Smooth muscle cell (in vitro differentiated cells): ENCODE results near the gene C10orf67. TPM values are rescaled to one million over a fixed set of nuclear protein-coding genes. Genes with fewer than 3 reads are reported as not detected.

Experiments
- DNase-seq: peaks from one replicate; lab custom pipeline; 2025; ENCODE audit not compliant: unreplicated experiment; lab: John Stamatoyannopoulos, UW
- H2AFZ ChIP-seq: fragments of 200-600 bp; sonication (generic); 2 replicates; pipeline ENCODE4 v1.6.0; 2016; ENCODE audit warnings: antibody characterized with exemption, low read depth, mild to moderate bottlenecking
- H3F3A ChIP-seq: fragments of 200-600 bp; sonication (generic); 2 replicates; pipeline ENCODE4 v1.6.0; 2017; ENCODE audit warnings: antibody characterized with exemption, low read depth
- H3K27ac ChIP-seq: fragments of 200-600 bp; sonication (generic); 2 replicates; pipeline ENCODE4 v1.5.1; 2016; ENCODE audit warnings: low read depth, mild to moderate bottlenecking
- H3K27me3 ChIP-seq: fragments of 200-600 bp; sonication (generic); 2 replicates; pipeline ENCODE4 v1.6.1; 2016; ENCODE audit warnings: low read depth, mild to moderate bottlenecking
- H3K36me3 ChIP-seq: fragments of 200-600 bp; sonication (generic); 2 replicates; pipeline ENCODE4 v1.5.1; 2016; ENCODE audit warnings: low read depth
- H3K4me1 ChIP-seq: fragments of 200-600 bp; sonication (generic); 2 replicates; pipeline ENCODE4 v1.5.1; 2016; ENCODE audit warnings: low read depth
- H3K4me2 ChIP-seq: fragments of 200-600 bp; sonication (generic); 2 replicates; pipeline ENCODE4 v1.6.0; 2016; ENCODE audit warnings: mild to moderate bottlenecking
- H3K4me3 ChIP-seq: fragments of 200-600 bp; sonication (generic); 2 replicates; pipeline ENCODE4 v1.5.1; 2016; ENCODE audit warnings: mild to moderate bottlenecking
- H3K79me2 ChIP-seq: fragments of 200-600 bp; sonication (generic); 2 replicates; pipeline ENCODE4 v1.6.0; 2016; ENCODE audit warnings: low read depth, mild to moderate bottlenecking
- H3K9ac ChIP-seq: fragments of 200-600 bp; sonication (generic); 2 replicates; pipeline ENCODE4 v1.6.0; 2016; ENCODE audit warnings: low read depth
- H3K9me3 ChIP-seq: fragments of 200-600 bp; sonication (generic); replicated peaks from 2 replicates; pipeline ENCODE4 v1.5.1; 2016; ENCODE audit warnings: low read depth
- H4K20me1 ChIP-seq: fragments of 200-600 bp; sonication (generic); 2 replicates; pipeline ENCODE4 v1.6.0; 2016; ENCODE audit warnings: low read depth
- WGBS: methylation state at CpG from one replicate; pipeline ENCODE4 v1.1.7; 2016; ENCODE audit warnings: low lambda C conversion rate; 5-methylcytosine and 5-hydroxymethylcytosine counted together
- polyA plus RNA-seq: library from polyadenylated mRNA; unstranded; fragments of >200 nt; fragmentation: Nextera tagmentation; extraction: Ambion mirVana; gene quantifications from 2 replicates; pipeline ENCODE4 v1.2.1, GENCODE V29; 2016
- total RNA-seq: library from RNA; depleted of rRNA; stranded (reverse); fragments of >200 nt; gene quantifications from 2 replicates; pipeline ENCODE4 v1.2.3, GENCODE V29; 2014
- TF ChIP-seq, protein P1 (sequence below): fragments of 200-600 bp; sonication (generic); IDR thresholded peaks from 2 replicates; pipeline ENCODE4 v1.5.1; 2017; ENCODE audit warnings: borderline replicate concordance, mild to moderate bottlenecking, antibody characterized with exemption; ENCODE audit not compliant: insufficient read depth, poor library complexity, severe bottlenecking

Gene C10orf67
- total and polyA plus RNA-seq, 2 experiments from 2014 or later: not detected

DNA sequence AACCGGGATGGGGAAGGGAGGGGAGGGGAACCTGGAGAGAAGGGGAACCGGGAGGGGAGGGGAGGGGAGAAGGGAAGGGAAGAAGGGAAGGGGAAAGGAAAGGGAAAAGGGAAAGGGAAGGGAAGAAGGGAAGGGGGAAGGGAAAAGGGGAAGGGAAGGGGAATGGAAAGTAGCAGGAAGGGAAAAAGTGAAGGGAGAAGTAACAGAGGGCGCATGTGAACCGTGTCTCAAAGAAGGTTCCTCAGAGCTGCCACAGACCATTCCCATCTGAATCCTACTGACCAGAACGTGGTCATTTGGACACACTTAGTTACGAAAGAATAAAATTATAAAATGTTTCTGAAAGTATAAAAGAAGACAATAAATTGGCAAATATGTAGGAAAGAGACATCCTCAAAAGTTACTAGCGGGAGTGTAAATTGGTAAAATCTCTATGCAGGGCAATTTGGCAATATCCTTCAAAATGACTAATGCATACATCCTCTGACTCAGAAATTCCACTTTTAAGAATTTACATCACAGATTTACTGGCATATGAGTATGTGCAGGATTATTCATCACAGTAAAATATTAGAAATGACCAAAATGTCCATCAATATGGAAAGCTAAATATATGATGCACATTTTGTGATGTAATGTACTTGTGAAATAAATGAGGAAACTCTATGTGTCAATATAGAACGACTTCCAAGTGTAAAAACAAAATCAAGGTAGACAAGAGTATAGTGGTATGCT is 12.9 kb downstream of the C10orf67 start:
- H2AFZ ChIP-seq: no peak overlapping the region
- 57% methylated on average over 7 of the region's 8 CpGs for WGBS
- DNase-seq: no peak
- no peak overlapping the region for H3K4me3 ChIP-seq
- TF ChIP-seq, protein P1, sequence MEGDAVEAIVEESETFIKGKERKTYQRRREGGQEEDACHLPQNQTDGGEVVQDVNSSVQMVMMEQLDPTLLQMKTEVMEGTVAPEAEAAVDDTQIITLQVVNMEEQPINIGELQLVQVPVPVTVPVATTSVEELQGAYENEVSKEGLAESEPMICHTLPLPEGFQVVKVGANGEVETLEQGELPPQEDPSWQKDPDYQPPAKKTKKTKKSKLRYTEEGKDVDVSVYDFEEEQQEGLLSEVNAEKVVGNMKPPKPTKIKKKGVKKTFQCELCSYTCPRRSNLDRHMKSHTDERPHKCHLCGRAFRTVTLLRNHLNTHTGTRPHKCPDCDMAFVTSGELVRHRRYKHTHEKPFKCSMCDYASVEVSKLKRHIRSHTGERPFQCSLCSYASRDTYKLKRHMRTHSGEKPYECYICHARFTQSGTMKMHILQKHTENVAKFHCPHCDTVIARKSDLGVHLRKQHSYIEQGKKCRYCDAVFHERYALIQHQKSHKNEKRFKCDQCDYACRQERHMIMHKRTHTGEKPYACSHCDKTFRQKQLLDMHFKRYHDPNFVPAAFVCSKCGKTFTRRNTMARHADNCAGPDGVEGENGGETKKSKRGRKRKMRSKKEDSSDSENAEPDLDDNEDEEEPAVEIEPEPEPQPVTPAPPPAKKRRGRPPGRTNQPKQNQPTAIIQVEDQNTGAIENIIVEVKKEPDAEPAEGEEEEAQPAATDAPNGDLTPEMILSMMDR: no peak
- H3K9me3 ChIP-seq: no peaks in the 10 kb centered on the region
- no peaks in the 10 kb centered on the region for H3F3A ChIP-seq
- no peaks in the 10 kb centered on the region for H3K36me3 ChIP-seq
- H3K79me2 ChIP-seq: no peaks in the 10 kb centered on the region
- no peak overlapping the region for H3K4me2 ChIP-seq
- H3K4me1 ChIP-seq: no peaks in the 10 kb centered on the region
- no peaks in the 10 kb centered on the region for H4K20me1 ChIP-seq
- no peak overlapping the region for H3K9ac ChIP-seq
- H3K27me3 ChIP-seq: peaks cover 4% of the 10 kb centered on the region
- no peak overlapping the region for H3K27ac ChIP-seq

DNA sequence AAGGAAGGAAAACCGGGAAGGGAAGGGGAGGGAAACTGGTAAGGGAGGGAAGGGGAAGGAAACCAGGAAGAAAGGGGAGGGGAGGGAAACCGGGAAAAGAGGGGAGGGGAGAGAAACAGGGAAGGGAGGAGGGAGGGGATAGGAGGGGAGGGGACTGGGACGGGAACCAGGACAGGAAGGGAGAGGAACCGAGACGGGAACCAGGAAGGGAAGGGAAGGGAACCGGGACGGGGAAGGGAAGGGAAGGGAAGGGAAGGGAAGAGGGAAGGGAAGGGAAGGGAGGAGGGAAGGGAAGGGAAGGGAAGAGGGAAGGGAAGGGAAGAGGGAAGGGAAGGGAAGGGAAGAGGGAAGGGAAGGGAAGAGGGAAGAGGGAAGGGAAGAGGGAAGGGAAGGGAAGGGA is 13.6 kb downstream of the C10orf67 start:
- Histone ChIP-seq H3K9me3 (no peaks in the 10 kb centered on the region), H4K20me1 (no peaks in the 10 kb centered on the region), H3K4me3 (no peak overlapping the region), H2AFZ (no peak overlapping the region), H3K27me3 (peaks cover 3% of the 10 kb centered on the region), H3K27ac (no peak overlapping the region), H3K4me1 (no peaks in the 10 kb centered on the region), H3K79me2 (no peaks in the 10 kb centered on the region), H3F3A (no peaks in the 10 kb centered on the region), H3K9ac (no peak overlapping the region), H3K36me3 (no peaks in the 10 kb centered on the region), H3K4me2 (no peak overlapping the region)
- TF ChIP-seq, protein P1: no peak
- no peak for DNase-seq
- 21% methylated on average over 3 of the region's 7 CpGs for WGBS

DNA sequence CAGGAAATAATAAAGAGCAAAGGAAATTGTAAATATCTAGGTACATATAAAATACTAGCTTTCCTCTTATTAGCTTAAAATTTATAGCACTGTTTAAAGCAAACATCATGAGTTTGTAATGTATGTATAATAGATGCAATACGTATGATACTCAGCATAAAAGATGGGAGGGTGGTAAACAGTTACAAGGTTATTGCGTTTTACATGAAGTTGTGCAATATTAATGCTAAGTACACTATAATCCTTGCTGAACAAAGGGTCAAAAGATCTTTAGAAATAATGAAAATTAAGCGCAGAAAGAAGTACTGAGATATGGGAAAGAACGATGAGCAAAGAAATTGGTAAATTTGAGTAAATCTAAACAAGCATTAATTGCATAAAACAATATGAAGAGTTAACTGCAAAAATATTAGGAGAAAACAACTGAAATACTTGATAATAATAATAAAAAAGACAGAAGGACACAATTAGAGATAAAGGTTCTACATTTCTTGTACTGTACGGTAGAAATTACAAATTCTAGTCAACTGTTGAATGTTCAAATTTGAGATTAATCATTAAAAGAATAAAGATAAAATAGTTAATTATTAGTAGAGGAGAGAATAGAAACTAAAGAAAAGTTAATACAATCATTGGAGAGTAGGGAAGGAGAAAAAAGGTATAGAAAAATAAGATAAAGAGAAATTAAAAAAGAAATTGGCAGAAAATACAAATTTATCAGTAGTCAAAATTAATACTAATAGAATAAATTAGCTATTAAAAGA is 17.9 kb downstream of the C10orf67 start:
- Histone ChIP-seq H3K27ac (no peak overlapping the region), H3K4me2 (no peak overlapping the region), H2AFZ (no peak overlapping the region), H3F3A (no peaks in the 10 kb centered on the region), H3K36me3 (no peaks in the 10 kb centered on the region), H3K4me1 (no peaks in the 10 kb centered on the region), H3K4me3 (no peak overlapping the region), H3K9ac (no peak overlapping the region), H3K79me2 (no peaks in the 10 kb centered on the region), H3K27me3 (no peaks in the 10 kb centered on the region), H4K20me1 (no peaks in the 10 kb centered on the region), H3K9me3 (no peaks in the 10 kb centered on the region)
- 94% methylated on average over 5 of the region's 5 CpGs for WGBS
- DNase-seq: no peak
- TF ChIP-seq, protein P1: no peak

DNA sequence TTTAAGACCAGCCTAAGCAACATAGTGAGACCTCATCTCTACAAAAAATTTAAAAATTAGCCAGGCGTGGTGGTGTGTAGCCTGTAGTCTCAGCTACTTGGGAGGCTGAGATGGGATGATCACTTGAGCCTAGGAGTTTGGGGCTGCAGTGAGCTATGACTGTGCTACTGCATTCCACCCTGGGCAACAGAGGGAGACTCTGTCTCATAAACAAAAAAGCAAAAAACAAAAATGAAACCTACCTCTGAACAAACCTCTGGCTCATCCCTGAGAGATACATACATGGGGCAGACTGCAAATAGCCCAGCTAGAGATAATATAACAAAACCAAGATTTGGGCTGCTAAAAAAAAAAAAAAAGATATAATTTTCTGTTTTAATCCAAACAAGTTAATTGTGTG is 19.5 kb downstream of the C10orf67 start:
- H3K36me3 ChIP-seq: no peaks in the 10 kb centered on the region
- H3K79me2 ChIP-seq: no peaks in the 10 kb centered on the region
- H3K4me3 ChIP-seq: no peak overlapping the region
- no peak overlapping the region for H3K4me2 ChIP-seq
- DNase-seq: no peak
- no peak overlapping the region for H3K9ac ChIP-seq
- no peaks in the 10 kb centered on the region for H3F3A ChIP-seq
- no peak overlapping the region for H3K27ac ChIP-seq
- no peaks in the 10 kb centered on the region for H4K20me1 ChIP-seq
- WGBS: 90% methylated on average over 1 of the region's 1 CpG
- TF ChIP-seq, protein P1: no peak
- H3K9me3 ChIP-seq: no peaks in the 10 kb centered on the region
- H3K4me1 ChIP-seq: no peaks in the 10 kb centered on the region
- H3K27me3 ChIP-seq: no peaks in the 10 kb centered on the region
- no peak overlapping the region for H2AFZ ChIP-seq
